Keratinocyte (primary cell): ENCODE measurements around the gene PTGES2. TPM values are rescaled to one million over a fixed set of nuclear protein-coding genes. Genes with fewer than 3 reads are reported as not detected.

Experiments
- DNase-seq: peaks from one replicate; pipeline ENCODE4 v3.0.0-alpha.2; 2011; ENCODE audit warnings: low read depth, missing footprints, low spot score
- FAIRE-seq: peaks from 2 replicates; lab custom pipeline; 2011; peaks lifted over from hg19 to GRCh38; lab: Jason Lieb, UNC
- H2AFZ ChIP-seq: 2 replicates; pipeline ENCODE4 v1.6.0; 2012; ENCODE audit warnings: low read length, control low read depth, inconsistent platforms; ENCODE audit not compliant: control insufficient read depth
- H3K27ac ChIP-seq: 2 replicates; pipeline ENCODE4 v1.5.1; 2011; ENCODE audit warnings: low read length; ENCODE audit not compliant: control insufficient read depth, insufficient read depth
- H3K27me3 ChIP-seq: 3 replicates; pipeline ENCODE4 v1.6.0; 2011; ENCODE audit warnings: low read length; ENCODE audit not compliant: control insufficient read depth, insufficient read depth; ENCODE audit errors: extremely low read depth
- H3K36me3 ChIP-seq, 2 experiments: 2 replicates in 1 of 2; 3 replicates in 1 of 2; pipeline ENCODE4 v1.5.1; 2011; ENCODE audit warnings: low read length in 2 of 2, mild to moderate bottlenecking in 1 of 2; ENCODE audit not compliant: control insufficient read depth in 2 of 2, insufficient read depth in 2 of 2; ENCODE audit errors: extremely low read depth in 1 of 2
- H3K4me1 ChIP-seq: 3 replicates; pipeline ENCODE4 v1.5.1; 2011; ENCODE audit warnings: low read length; ENCODE audit not compliant: control insufficient read depth, insufficient read depth; ENCODE audit errors: extremely low read depth
- H3K4me2 ChIP-seq: 3 replicates; pipeline ENCODE4 v1.6.0; 2011; ENCODE audit warnings: low read depth, low read length; ENCODE audit not compliant: control insufficient read depth, insufficient read depth; ENCODE audit errors: extremely low read depth
- H3K4me3 ChIP-seq, 3 experiments: fragments of 200-600 bp in 1 of 3; sonication (generic) in 1 of 3; 2 replicates in 2 of 3; 3 replicates in 1 of 3; pipeline ENCODE4 v1.5.1; 2011 to 2016; ENCODE audit warnings: low read length in 3 of 3, mild to moderate bottlenecking in 3 of 3, control low read depth in 2 of 3, inconsistent platforms in 1 of 3, low read depth in 1 of 3, mixed read lengths in 1 of 3, mixed run types in 1 of 3, moderate library complexity in 1 of 3; ENCODE audit not compliant: control insufficient read depth in 2 of 3, insufficient read depth in 2 of 3; ENCODE audit errors: extremely low read depth in 1 of 3
- H3K79me2 ChIP-seq: 2 replicates; pipeline ENCODE4 v1.6.0; 2012; ENCODE audit warnings: low read length; ENCODE audit not compliant: control insufficient read depth, insufficient read depth
- H3K9ac ChIP-seq: 3 replicates; pipeline ENCODE4 v1.6.0; 2011; ENCODE audit warnings: low read length; ENCODE audit not compliant: control insufficient read depth, insufficient read depth; ENCODE audit errors: extremely low read depth
- H3K9me1 ChIP-seq: 3 replicates; pipeline ENCODE4 v1.6.0; 2011; ENCODE audit warnings: low read length; ENCODE audit not compliant: control insufficient read depth, insufficient read depth; ENCODE audit errors: extremely low read depth
- H3K9me3 ChIP-seq: 2 replicates; pipeline ENCODE4 v1.5.1; 2012; ENCODE audit warnings: low read depth, low read length; ENCODE audit not compliant: control insufficient read depth
- H4K20me1 ChIP-seq: 3 replicates; pipeline ENCODE4 v1.6.0; 2011; ENCODE audit warnings: low read length; ENCODE audit not compliant: control insufficient read depth, insufficient read depth; ENCODE audit errors: extremely low read depth
- EZH2 ChIP-seq: IDR thresholded peaks from one replicate; pipeline ENCODE4 v1.6.1; 2012; ENCODE audit warnings: inconsistent platforms, mild to moderate bottlenecking, low read length, moderate library complexity
- dilution Hi-C: fragments of 300-500 bp; cut with MboI; formaldehyde crosslinking; loops from one replicate; pipeline ENCODE4 v1.7.0; 2020; ENCODE audit warnings: low sequenced_read_pairs; ENCODE audit not compliant: extremely low pct_ligation_motif_present
- polyA plus RNA-seq, 5 experiments: library from polyadenylated mRNA; depleted of rRNA in 3 of 5; stranded (reverse) in 3 of 5; stranded (forward) in 1 of 5; unstranded in 1 of 5; fragments of >200 nt; gene quantifications; 1 replicate in 1 of 5; 2 replicates in 3 of 5; 3 replicates in 1 of 5; pipeline versions ENCODE4 v1.2.1 to v1.2.3, GENCODE V29; 2011 to 2012; ENCODE audit warnings: missing spikeins in 2 of 5, low read depth in 1 of 5, low replicate concordance in 1 of 5
- TF ChIP-seq, protein P1 (sequence below), 3 experiments: IDR thresholded peaks in 1 of 3; conservative IDR thresholded peaks in 1 of 3; optimal IDR thresholded peaks in 1 of 3; 2 replicates in 2 of 3; 3 replicates in 1 of 3; pipeline versions ENCODE3 to v1.5.1; 2011; ENCODE audit warnings: low read length in 3 of 3, mild to moderate bottlenecking in 3 of 3, moderate library complexity in 2 of 3, control low read depth in 1 of 3, inconsistent platforms in 1 of 3; ENCODE audit not compliant: insufficient read depth in 2 of 3; ENCODE audit errors: extremely low read depth in 1 of 3

PTGES2 gene
- polyA plus RNA-seq, 1 donor (not counting 4 experiments of a cell fraction or from before 2014, with no cell fraction given), result 68.7 TPM

- no peaks in the 10 kb centered on the region for H3K4me1 ChIP-seq
- FAIRE-seq (no peak), DNase-seq (no peak)
- no peaks in the 10 kb centered on the region for H3K9me1 ChIP-seq
- H3K27me3 ChIP-seq, result no peaks in the 10 kb centered on the region
- no peak overlapping the region for H3K4me3 ChIP-seq
- dilution Hi-C loops, result no loop called here
- no peak overlapping the region for H3K9ac ChIP-seq
- H2AFZ ChIP-seq, result no peak overlapping the region
- no peaks in the 10 kb centered on the region for H4K20me1 ChIP-seq
- H3K36me3 ChIP-seq, result peaks cover 41 to 50% of the 10 kb centered on the region in 2 experiments
- no peaks in the 10 kb centered on the region for H3K79me2 ChIP-seq
- no peak overlapping the region for H3K4me2 ChIP-seq
- H3K27ac ChIP-seq, result no peak overlapping the region
- no peaks in the 10 kb centered on the region for H3K9me3 ChIP-seq
- no peak for TF ChIP-seq EZH2
- TF ChIP-seq, protein P1, sequence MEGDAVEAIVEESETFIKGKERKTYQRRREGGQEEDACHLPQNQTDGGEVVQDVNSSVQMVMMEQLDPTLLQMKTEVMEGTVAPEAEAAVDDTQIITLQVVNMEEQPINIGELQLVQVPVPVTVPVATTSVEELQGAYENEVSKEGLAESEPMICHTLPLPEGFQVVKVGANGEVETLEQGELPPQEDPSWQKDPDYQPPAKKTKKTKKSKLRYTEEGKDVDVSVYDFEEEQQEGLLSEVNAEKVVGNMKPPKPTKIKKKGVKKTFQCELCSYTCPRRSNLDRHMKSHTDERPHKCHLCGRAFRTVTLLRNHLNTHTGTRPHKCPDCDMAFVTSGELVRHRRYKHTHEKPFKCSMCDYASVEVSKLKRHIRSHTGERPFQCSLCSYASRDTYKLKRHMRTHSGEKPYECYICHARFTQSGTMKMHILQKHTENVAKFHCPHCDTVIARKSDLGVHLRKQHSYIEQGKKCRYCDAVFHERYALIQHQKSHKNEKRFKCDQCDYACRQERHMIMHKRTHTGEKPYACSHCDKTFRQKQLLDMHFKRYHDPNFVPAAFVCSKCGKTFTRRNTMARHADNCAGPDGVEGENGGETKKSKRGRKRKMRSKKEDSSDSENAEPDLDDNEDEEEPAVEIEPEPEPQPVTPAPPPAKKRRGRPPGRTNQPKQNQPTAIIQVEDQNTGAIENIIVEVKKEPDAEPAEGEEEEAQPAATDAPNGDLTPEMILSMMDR (optimal IDR thresholded peaks at IDR 0.05 in 1 of 3, IDR thresholded peaks at IDR 0.05 in 1 of 3, conservative IDR thresholded peaks at IDR 0.05 in 1 of 3; ENCODE audit: extremely low read depth in 1 of 3, insufficient read depth in 2 of 3, low read length in 3 of 3), result no peak
Measured at GRCh38 chr9:128106181-128106939, 21.2 kb downstream of the PTGES2 start.

DNA sequence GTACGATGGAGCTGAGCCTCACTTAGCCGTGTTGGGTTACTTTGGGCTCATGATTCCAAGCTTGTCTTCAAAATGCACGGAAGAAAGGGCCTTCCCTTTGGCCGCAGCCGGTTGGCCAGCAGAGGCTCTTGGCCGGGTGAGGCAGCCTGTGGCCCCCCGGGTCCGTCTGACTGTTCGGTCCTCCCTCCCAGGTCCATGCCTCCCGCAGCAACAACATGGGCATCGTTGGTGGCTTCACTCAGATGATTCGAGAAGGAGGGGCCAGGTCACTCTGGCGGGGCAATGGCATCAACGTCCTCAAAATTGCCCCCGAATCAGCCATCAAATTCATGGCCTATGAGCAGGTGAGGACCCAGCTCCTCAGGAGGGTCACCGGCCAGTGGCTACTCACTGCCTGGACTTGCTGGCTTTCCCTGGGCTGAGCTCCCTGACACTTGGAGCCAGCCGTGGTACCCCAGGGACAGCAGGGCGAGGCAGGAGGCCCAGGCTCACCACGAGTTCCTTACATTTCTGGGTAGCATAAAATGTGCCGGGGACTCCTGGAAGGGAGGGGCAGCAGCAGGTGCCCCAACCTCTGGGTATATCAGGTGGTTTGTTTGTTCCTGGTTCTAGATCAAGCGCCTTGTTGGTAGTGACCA lies 21.9 kb downstream of the PTGES2 start:
- Histone ChIP-seq H3K27me3 (no peaks in the 10 kb centered on the region), H3K79me2 (peaks cover under 1% of the 10 kb centered on the region), H3K9me3 (no peaks in the 10 kb centered on the region), H4K20me1 (no peaks in the 10 kb centered on the region), H2AFZ (no peak overlapping the region), H3K9ac (no peak overlapping the region), H3K4me3 (no peak overlapping the region), H3K4me2 (no peak overlapping the region), H3K36me3 (peaks cover 45 to 54% of the 10 kb centered on the region in 2 experiments), H3K27ac (no peak overlapping the region), H3K9me1 (no peaks in the 10 kb centered on the region), H3K4me1 (no peaks in the 10 kb centered on the region)
- no peak for TF ChIP-seq EZH2
- TF ChIP-seq, protein P1 (optimal IDR thresholded peaks at IDR 0.05 in 1 of 3, IDR thresholded peaks at IDR 0.05 in 1 of 3, conservative IDR thresholded peaks at IDR 0.05 in 1 of 3; ENCODE audit: extremely low read depth in 1 of 3, insufficient read depth in 2 of 3, low read length in 3 of 3), result no peak
- no peak for FAIRE-seq
- DNase-seq, result no peak
- dilution Hi-C loops, result no loop called here
